Measurements from ENCODE around the gene ABCG4.

DNA sequence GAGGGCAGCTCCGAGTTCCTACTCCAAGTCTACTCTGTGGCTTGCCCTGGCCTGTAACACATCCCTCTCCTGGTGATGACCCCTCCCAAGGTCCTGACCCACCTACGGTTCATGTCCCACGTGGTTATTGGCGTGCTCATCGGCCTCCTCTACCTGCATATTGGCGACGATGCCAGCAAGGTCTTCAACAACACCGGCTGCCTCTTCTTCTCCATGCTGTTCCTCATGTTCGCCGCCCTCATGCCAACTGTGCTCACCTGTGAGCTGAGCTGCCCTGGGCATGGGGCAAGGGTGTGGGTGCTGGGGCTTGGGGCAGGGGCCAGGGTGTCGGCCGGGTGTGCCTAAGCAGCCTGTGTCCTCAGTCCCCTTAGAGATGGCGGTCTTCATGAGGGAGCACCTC lies 9.6 kb downstream of the ABCG4 start:
- TF ChIP-seq, protein P1, sequence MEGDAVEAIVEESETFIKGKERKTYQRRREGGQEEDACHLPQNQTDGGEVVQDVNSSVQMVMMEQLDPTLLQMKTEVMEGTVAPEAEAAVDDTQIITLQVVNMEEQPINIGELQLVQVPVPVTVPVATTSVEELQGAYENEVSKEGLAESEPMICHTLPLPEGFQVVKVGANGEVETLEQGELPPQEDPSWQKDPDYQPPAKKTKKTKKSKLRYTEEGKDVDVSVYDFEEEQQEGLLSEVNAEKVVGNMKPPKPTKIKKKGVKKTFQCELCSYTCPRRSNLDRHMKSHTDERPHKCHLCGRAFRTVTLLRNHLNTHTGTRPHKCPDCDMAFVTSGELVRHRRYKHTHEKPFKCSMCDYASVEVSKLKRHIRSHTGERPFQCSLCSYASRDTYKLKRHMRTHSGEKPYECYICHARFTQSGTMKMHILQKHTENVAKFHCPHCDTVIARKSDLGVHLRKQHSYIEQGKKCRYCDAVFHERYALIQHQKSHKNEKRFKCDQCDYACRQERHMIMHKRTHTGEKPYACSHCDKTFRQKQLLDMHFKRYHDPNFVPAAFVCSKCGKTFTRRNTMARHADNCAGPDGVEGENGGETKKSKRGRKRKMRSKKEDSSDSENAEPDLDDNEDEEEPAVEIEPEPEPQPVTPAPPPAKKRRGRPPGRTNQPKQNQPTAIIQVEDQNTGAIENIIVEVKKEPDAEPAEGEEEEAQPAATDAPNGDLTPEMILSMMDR (IDR thresholded peaks at IDR 0.05), result no peak
- no peak for TF ChIP-seq POLR2A (IDR thresholded peaks at IDR 0.05)
- no peak for TF ChIP-seq POLR2AphosphoS5 (IDR thresholded peaks at IDR 0.05)
- TF ChIP-seq EP300 (IDR thresholded peaks at IDR 0.05; ENCODE audit: low read depth), result no peak
